WI38 (cell line): ENCODE measurements around the gene IL13.

ENCODE experiments used
- H3K4me3 ChIP-seq: 2 replicates; pipeline ENCODE4 v1.5.1; 2011; ENCODE audit warnings: low read depth, mild to moderate bottlenecking, control low read depth, low read length
- CTCF ChIP-seq: IDR thresholded peaks from 2 replicates; pipeline ENCODE4 v1.5.1; 2012; ENCODE audit warnings: low read depth, mild to moderate bottlenecking, control low read depth, low read length

The IL13 gene

GRCh38 chr5:132662925-132663770 is 5.2 kb downstream of the IL13 start:
- TF ChIP-seq CTCF, result no peak
- H3K4me3 ChIP-seq, result no peak overlapping the region

- no peak overlapping the region for H3K4me3 ChIP-seq
- no peak for TF ChIP-seq CTCF
These were observed 6.1 kb downstream of the IL13 start for GRCh38 chr5:132663771-132664695.

GRCh38 chr5:132664696-132665209 is 6.8 kb downstream of the IL13 start:
- TF ChIP-seq CTCF, result no peak
- H3K4me3 ChIP-seq, result no peak overlapping the region

- no peak for TF ChIP-seq CTCF
- H3K4me3 ChIP-seq, result no peak overlapping the region
These were observed 7.7 kb downstream of the IL13 start for GRCh38 chr5:132665574-132666080.

GRCh38 chr5:132666310-132667123 is 8.5 kb downstream of the IL13 start:
- no peak overlapping the region for H3K4me3 ChIP-seq
- TF ChIP-seq CTCF, result no peak

- no peak for TF ChIP-seq CTCF
- no peak overlapping the region for H3K4me3 ChIP-seq
These were observed 9.3 kb downstream of the IL13 start for GRCh38 chr5:132667309-132667708.
